Activated T-cell treated with anti-CD3 and anti-CD28 coated beads, Interleukin-2, amount 50 U/mL, for 4 hours (primary cell): ENCODE data around the gene CSPG4. TPM values are rescaled to one million over a fixed set of nuclear protein-coding genes. Genes with fewer than 3 reads are reported as not detected.
"Not testable (repeated sequence)": the region's sequence is repeated elsewhere in the genome, so short reads cannot be mapped to it uniquely, and the experiment has no call there.

Experiments
- ATAC-seq, 2 donors: fragments of 200-7000 bp; cut with Tn5 transposase; one replicate each; pipeline ENCODE4 v1.10.0; 2021
- DNase-seq: peaks from one replicate; pipeline ENCODE4 v3.0.0-alpha.2; 2020
- H3K27me3 Mint-ChIP-seq: one replicate; pipeline ENCODE4 v1.8.0; 2021; ENCODE audit warnings: low read depth, mixed read lengths
- H3K36me3 Mint-ChIP-seq: one replicate; pipeline ENCODE4 v1.8.0; 2022; ENCODE audit warnings: mixed read lengths; ENCODE audit not compliant: insufficient read depth
- H3K4me1 Mint-ChIP-seq: one replicate; pipeline ENCODE4 v1.8.0; 2021; ENCODE audit warnings: low read depth, mixed read lengths
- H3K4me3 Mint-ChIP-seq: one replicate; pipeline ENCODE4 v1.8.0; 2021; ENCODE audit warnings: mild to moderate bottlenecking, moderate library complexity, mixed read lengths
- H3K9me3 Mint-ChIP-seq: one replicate; pipeline ENCODE4 v1.8.0; 2021; ENCODE audit warnings: mixed read lengths
- total RNA-seq, 3 donors: library from RNA; stranded (reverse); gene quantifications; one replicate each; pipeline ENCODE4 v1.2.1, GENCODE V29; 2021

The CSPG4 gene
- total RNA-seq, 3 donors from 2014 or later = 0.03 TPM; not detected in 2

DNA sequence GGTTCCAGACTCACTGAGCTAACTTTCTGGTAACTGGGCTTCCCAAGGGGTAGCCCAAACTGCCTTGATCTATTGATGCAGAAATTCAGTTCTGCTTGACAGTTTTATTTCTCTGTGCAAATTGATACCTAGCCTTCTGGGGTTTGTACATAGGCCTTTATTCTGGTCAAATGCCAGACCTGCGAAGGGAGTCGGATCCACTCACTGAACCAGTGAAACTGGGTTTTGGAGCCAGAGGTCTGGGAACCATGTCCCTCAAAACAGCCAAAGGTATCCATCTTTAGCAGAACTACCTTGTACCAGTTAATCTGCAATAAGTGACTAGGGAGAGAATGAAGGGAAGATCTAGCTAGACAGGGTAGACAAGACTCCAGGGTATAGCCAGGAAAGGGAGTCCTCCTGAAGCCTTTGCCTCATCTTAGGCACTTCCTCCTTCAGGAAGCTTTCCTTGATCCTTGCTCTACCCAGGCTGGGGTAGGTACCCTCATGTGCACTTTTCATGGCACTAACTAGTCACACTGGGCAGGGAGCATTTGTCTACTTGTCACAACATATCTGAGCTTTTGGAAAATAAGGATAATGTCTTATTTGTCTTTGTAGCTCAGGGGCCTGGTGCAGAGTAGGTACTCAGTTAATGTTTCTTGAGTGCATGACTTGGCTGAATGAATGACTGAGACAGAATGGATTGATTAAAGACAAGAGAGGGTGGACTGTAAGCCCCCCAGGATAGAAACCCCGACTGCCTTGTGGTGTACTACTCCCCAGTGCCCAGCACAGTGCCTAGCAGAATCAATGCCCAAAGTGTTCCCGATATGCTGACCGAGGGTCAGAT, 66.3 kb downstream of the CSPG4 start:
- Mint-ChIP-seq H3K36me3 (no peaks in the 10 kb centered on the region), H3K4me1 (peaks cover 30% of the 10 kb centered on the region), H3K27me3 (peaks cover 4% of the 10 kb centered on the region), H3K4me3 (peak overlapping the region; percentile 86), H3K9me3 (no peaks in the 10 kb centered on the region)
- ATAC-seq = no peak
- DNase-seq = no peak

DNA sequence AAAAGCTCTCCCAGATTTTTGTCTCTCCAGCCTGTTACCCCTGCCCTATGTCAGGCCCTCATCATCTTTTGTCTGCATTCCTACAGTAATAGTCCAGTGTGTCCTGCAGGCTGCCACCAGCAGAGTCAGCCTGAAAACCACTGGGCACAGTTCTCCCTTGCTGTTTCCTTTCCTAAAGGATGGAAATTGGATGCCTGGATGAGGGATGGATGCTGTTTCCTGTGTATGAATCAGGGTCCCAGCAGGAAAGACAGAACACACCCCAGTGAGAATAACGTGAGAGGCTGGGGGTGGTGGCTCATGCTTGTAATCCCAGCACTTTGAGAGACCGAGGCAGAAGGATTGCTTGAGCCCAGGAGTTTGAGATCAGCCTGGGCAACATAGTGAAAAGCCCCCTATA, 68.3 kb downstream of the CSPG4 start:
- no peaks in the 10 kb centered on the region for H3K36me3 Mint-ChIP-seq
- no peak for ATAC-seq
- peaks cover 4% of the 10 kb centered on the region for H3K27me3 Mint-ChIP-seq
- no peak overlapping the region for H3K4me3 Mint-ChIP-seq
- no peak for DNase-seq
- peaks cover 23% of the 10 kb centered on the region for H3K4me1 Mint-ChIP-seq
- H3K9me3 Mint-ChIP-seq = no peaks in the 10 kb centered on the region

DNA sequence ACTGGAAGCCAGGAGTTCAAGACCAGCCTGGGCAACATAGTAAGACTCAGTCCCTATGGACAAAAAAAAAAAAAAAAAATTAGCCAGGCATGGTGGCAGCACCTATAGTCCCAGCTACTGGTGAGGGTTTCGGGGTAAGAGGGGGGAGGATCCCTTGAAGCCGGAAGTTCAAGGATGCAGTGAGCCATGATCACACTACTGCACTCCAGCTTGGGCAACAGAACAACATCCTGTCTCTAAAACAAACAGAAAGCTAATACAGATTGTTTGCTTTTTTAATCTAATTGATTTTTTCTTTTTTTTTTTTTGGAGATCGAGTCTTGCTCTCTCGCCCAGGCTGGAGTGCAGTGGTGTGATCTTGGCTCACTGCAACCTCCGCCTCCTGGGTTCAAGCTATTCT, 71.0 kb downstream of the CSPG4 start:
- H3K36me3 Mint-ChIP-seq = peaks cover 9% of the 10 kb centered on the region
- H3K27me3 Mint-ChIP-seq = peaks cover under 1% of the 10 kb centered on the region
- ATAC-seq (no peak), DNase-seq (no peak)
- peaks cover 30% of the 10 kb centered on the region for H3K4me1 Mint-ChIP-seq
- H3K9me3 Mint-ChIP-seq = no peaks in the 10 kb centered on the region
- no peak overlapping the region for H3K4me3 Mint-ChIP-seq

DNA sequence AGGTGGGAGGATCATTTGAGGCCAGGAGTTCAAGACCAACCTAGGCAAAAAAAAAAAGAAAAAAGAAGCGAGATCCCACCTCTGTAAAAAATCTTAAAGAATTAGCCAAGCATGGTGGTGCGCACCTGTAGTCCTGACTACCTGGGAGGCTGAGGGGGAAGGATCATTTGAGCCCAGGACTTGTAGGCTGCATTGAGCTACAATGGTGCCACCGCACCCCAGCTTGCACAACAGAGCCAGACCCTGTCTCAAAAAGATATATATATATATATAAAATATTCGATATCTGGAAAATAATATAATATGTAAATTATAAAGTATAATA, 71.5 kb downstream of the CSPG4 start:
- Mint-ChIP-seq H3K4me3 (peak overlapping the region; percentile 96), H3K27me3 (no peaks in the 10 kb centered on the region), H3K4me1 (peaks cover 29% of the 10 kb centered on the region), H3K36me3 (peaks cover 9% of the 10 kb centered on the region), H3K9me3 (no peaks in the 10 kb centered on the region)
- DNase-seq (no peak), ATAC-seq (no peak)

DNA sequence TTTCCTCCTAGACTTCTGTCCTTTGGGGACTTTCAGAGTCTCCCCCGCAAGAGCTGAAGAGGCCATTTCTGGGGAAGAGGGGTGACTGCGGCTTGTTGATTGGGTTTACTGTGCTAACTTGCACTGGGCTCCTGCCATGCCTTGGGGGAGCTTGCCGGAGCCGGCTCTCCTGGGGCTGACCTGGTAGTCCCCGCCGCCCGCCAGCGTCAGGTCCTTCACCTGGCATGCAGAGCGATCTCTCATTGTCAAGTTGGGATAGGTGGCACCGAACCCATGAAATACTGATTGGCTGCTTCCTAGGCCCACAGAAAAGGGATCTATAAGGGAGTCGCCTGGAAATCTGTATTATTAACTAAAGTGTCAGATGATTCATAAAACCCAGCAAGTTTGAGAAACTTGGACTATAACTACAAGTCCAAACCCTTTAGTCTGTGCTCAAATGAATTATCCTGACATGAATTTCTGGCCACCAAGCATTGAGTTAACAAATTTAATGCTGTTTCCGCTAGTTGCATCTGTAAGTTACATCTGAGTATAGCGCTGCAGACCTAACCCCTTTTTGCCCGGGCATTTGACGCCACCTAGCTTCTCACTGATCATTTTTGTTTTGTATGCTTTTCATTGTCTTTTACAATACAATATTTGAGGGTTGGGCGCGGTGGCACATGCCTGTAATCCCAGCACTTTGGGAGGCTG, 72.0 kb downstream of the CSPG4 start:
- peak overlapping the region; percentile 96 for H3K4me3 Mint-ChIP-seq
- ATAC-seq (peak; percentile 44), DNase-seq (peak; percentile 37)
- peaks cover 32% of the 10 kb centered on the region for H3K4me1 Mint-ChIP-seq
- H3K36me3 Mint-ChIP-seq = peaks cover 9% of the 10 kb centered on the region
- no peaks in the 10 kb centered on the region for H3K9me3 Mint-ChIP-seq
- H3K27me3 Mint-ChIP-seq = no peaks in the 10 kb centered on the region

DNA sequence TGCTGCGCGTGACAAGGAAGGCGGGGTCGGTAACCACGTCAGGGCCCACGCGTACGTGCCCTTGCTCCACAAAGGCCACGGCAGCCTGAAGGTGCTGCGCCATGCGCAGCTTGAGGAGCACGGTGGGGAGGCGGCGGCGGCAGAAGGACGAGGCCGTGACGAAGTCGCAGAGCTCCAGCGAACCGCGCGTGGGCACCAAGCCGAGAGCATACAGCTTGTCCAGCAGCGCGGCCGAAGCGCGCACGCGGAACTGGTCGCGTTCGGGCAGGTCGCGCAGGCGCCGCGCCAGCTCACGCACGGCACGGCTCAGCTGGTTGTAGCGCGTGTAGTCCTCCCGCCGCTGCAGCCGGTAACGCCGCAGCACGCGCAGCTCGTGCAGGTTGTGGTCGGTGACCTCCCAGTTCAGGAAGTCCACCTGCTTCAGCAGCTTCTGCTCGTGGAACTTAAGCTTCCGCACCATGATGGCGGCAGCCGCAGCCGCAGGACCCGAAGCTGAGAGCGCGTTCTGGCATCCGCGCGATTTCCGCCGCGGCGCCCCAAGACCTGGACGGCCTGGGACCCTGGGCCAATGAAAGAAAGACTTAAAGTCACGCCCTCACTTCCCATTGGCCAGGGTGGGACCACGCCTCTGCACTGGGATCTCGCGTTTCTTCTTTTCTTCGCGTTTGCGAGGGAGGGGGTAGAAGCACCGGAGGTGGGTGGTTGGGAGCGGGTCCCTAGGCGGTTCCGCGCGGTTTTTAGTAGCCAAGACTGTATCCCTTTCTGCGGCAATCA, 72.8 kb downstream of the CSPG4 start, which contains the start of gene IMP3:
IMP3 (minus strand) TSS at position 516 of the 774 bp plus-strand sequence; CDS start at position 460, 56 bp downstream.
- Mint-ChIP-seq H3K4me1 (peaks cover 32% of the 10 kb centered on the region), H3K9me3 (no peaks in the 10 kb centered on the region), H3K4me3 (peak within 1 kb of the TSS; percentile 96), H3K36me3 (peaks cover 9% of the 10 kb centered on the region), H3K27me3 (no peaks in the 10 kb centered on the region)
- ATAC-seq (peak; percentile 94 to 95), DNase-seq (peak; percentile 88)

DNA sequence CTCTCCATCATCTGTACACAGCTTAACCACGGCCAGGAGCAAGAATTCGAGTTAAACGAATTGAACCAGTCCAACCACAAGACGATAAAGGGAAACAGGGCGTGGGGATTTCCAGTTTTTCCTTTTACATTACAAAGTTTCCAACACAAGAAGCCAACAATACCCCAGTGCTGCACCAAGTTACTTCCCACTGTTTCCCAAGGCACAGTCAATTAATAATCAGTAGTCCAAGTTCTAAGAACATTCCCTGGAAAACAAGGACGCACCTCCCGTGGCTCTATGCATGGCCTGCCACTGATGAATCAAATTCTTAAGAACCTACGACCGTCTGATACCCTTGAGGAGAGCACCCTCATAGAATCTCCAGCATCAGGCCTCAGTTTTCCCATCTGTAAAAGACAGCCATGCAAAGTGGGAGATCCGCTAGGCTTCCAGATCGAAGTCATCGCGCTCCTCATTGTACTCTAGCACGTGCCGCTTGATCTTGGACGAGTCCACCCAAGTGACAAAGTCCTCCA, 73.4 kb downstream of the CSPG4 start:
- no peak for DNase-seq

DNA sequence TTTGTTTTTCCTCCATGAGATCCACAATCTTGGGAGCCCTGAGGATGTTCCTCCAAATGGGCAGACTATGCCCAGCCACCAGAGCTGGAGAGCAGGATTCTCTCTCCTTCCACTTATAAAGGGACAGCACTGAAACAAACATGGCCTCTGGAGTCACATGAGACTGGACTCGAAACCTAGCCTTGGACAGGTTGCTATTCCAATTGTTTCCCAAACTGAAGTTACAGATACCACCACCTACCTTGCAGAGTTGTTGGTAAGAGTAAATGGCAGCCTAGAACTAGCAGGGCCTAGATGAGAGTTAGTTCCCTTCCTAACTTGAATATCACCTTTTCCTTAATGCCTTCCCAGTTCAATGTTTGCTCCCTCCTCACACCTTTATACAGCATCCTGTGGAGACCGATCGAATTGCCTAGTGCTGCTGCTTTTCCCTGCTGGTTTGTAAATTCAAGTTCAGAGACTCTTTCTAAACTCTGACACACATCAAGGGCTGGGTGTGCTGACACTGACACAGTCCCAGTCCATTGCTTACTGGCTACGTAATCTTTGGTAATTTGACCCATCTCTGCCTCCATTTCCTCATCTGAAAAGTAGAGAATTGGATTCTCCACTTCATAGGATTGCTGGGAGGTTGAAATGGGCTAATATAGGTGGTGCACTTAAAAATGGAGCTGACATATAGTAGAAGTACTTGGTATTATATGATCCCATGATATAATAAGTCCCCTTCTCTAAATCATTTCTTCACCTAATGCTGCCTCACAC, 75.2 kb downstream of the CSPG4 start:
- Mint-ChIP-seq H3K27me3 (no peaks in the 10 kb centered on the region), H3K36me3 (peaks cover 9% of the 10 kb centered on the region), H3K9me3 (no peaks in the 10 kb centered on the region), H3K4me1 (peaks cover 30% of the 10 kb centered on the region), H3K4me3 (peak overlapping the region; percentile 96)
- DNase-seq = no peak
- no peak for ATAC-seq

More for the DNA sequence above, 73.4 kb downstream of the CSPG4 start:
- Mint-ChIP-seq H3K27me3 (no peaks in the 10 kb centered on the region), H3K9me3 (no peaks in the 10 kb centered on the region), H3K36me3 (peaks cover 9% of the 10 kb centered on the region), H3K4me1 (peaks cover 32% of the 10 kb centered on the region), H3K4me3 (peak overlapping the region; percentile 96)
- no peak for ATAC-seq

DNA sequence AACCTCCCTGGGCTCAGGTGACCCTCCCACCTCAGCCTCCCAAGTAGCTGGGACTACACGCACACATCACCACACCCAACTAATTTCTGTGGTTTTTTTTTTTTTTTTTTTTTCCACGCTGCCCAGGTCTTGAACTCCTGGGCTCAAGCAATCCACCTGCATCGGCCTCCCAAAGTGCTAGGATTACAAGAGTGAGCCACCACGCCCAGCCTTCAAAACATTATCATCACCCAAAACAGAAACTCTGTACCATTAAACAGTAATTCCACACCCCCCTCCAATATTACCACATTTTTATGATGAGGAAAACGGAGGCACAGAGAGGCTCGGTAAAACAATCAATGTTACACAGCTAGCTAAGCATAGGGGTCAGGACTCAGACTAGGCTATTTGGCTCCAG, 76.6 kb downstream of the CSPG4 start:
- Mint-ChIP-seq H3K27me3 (no peaks in the 10 kb centered on the region), H3K36me3 (peaks cover 9% of the 10 kb centered on the region), H3K4me3 (no peak overlapping the region), H3K4me1 (peaks cover 25% of the 10 kb centered on the region), H3K9me3 (no peaks in the 10 kb centered on the region)
- ATAC-seq (no peak), DNase-seq (no peak)

DNA sequence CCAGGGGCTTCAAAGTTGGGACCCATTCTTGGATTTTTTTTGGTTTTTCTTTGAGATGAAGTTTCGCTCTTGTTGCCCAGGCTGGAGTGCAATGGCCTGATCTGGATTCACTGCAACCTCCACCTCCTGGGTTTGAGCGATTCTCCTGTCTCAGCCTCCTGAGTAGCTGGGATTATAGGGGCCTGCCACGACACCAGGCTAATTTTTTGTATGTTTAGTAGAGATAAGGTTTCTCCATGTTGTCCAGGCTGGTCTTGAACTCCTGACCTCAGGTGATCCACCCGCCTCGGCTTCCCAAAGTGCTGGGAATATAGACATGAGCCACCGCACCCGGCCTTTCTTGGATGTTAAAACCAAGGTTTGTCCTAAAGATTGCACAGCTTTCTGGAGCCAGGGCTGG, 78.7 kb downstream of the CSPG4 start:
- not testable (repeated sequence) for H3K27me3 Mint-ChIP-seq, ATAC-seq, H3K9me3 Mint-ChIP-seq, H3K4me3 Mint-ChIP-seq, H3K36me3 Mint-ChIP-seq, DNase-seq
- peaks cover 22% of the 10 kb centered on the region for H3K4me1 Mint-ChIP-seq

DNA sequence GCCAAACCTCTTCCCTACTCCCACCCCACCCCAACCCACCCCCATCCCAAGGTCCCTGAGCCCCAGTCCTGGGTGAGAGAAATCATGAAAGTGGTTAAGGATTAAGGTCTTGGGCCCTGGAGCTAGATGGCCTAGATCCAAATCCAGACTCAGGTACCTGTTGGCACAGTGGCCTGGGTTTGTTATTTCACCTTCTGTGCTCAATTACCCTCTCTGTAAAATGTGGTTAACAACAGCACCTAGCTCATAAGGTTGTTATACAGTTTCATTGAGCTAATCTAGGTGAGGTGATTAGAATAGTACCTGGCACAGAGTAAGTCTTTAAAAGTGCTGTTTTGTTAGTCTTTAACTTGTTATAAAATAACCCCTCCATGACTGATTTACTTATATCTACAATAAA, 80.7 kb downstream of the CSPG4 start:
- no peak for ATAC-seq
- Mint-ChIP-seq H3K27me3 (no peaks in the 10 kb centered on the region), H3K9me3 (no peaks in the 10 kb centered on the region), H3K4me3 (no peak overlapping the region), H3K36me3 (no peaks in the 10 kb centered on the region), H3K4me1 (peaks cover 8% of the 10 kb centered on the region)
- DNase-seq = no peak

DNA sequence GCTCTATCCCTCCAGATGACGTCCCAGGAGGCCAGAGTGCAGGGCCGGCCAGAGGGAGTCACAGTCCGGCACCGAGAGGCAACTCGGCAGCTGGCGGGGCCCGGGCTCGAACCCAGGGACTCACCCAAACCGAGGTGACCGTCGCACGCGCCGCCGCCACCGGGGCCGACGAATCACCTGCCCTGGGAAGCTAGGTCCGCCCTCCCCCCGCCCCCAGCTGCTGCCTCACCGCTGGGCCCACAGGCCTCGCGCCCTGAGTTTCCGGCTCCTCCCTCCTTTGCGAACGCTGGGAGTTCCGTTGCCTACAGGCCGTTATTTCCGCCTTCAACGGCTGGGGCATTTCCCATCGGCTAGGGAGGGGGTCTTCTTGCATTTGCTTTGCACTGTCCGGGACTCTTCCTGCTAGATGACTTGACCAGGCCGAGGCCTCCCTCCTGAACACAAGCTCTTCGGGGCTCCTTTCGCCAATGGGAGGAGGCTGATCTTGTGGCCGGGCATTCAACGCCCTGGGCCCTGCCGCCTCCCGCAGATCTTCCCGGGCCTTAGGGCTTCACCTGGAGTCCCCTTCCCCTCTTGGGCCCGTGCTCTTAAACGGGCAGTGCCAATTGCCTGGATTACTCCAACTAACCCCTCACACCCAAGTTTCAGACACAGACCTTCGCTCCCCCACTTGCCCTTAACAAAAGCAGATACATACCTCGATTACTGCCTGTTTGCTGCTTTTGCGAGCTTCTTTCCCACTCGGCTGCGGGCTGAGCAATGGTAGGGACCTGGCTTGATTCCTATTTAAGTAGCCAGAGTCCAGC, 86.9 kb downstream of the CSPG4 start, which contains the start of gene SNUPN:
SNUPN (minus strand) TSS at position 184 of the 806 bp plus-strand sequence. CDS start 4,674 bp downstream, outside the sequence.
- Mint-ChIP-seq H3K9me3 (no peaks in the 10 kb centered on the region), H3K36me3 (peaks cover 3% of the 10 kb centered on the region), H3K4me1 (peaks cover 30% of the 10 kb centered on the region), H3K27me3 (no peaks in the 10 kb centered on the region), H3K4me3 (peak within 1 kb of the TSS; percentile 88)
- DNase-seq (peak; percentile 90), ATAC-seq (peak; percentile 95 to 96)
